GM19324 (cell line): Measurements from ENCODE around the gene TRMT112.
"Not testable (repeated sequence)": the region's sequence is repeated elsewhere in the genome, so short reads cannot be mapped to it uniquely, and the experiment has no call there.

Experiments
- ATAC-seq: cut with Tn5 transposase; IDR thresholded peaks from one replicate; pipeline ENCODE4 v1.9.1; 2021; ENCODE audit warnings: mild to moderate bottlenecking, moderate library complexity; ENCODE audit not compliant: unreplicated experiment, low FRiP score

TRMT112 gene

GRCh38 chr11:64314805-64315561, 2.4 kb downstream of the TRMT112 start:
- no peak for ATAC-seq

- ATAC-seq: no peak
These were observed 3.1 kb downstream of the TRMT112 start for GRCh38 chr11:64314146-64314804.

GRCh38 chr11:64313491-64314145, 3.7 kb downstream of the TRMT112 start:
- ATAC-seq: no peak

GRCh38 chr11:64312947-64313346, 4.4 kb downstream of the TRMT112 start:
- ATAC-seq: no peak

- ATAC-seq: not testable (repeated sequence)
These were observed 9.6 kb downstream of the TRMT112 start for GRCh38 chr11:64307795-64308194.

GRCh38 chr11:64306876-64307622, 10.3 kb downstream of the TRMT112 start:
- ATAC-seq: no peak

GRCh38 chr11:64306563-64306875, 10.8 kb downstream of the TRMT112 start:
- no peak for ATAC-seq

- ATAC-seq: peak; percentile 31
These were observed 11.4 kb downstream of the TRMT112 start for GRCh38 chr11:64305691-64306562.

GRCh38 chr11:64305075-64305690, 12.2 kb downstream of the TRMT112 start, which contains the start of gene ESRRA:
TSS of gene ESRRA (plus strand) at chr11:64305524. CDS start at chr11:64307180, 1,656 bp downstream.
- ATAC-seq: peak; percentile 84

GRCh38 chr11:64304316-64305072, 12.9 kb downstream of the TRMT112 start:
- ATAC-seq: peak; percentile 24

GRCh38 chr11:64304032-64304315, 13.4 kb downstream of the TRMT112 start:
- ATAC-seq: no peak

- no peak for ATAC-seq
These were observed 14.0 kb downstream of the TRMT112 start for GRCh38 chr11:64303109-64304031.

GRCh38 chr11:64299847-64300648, 17.3 kb downstream of the TRMT112 start, which contains the start of gene CATSPERZ:
TSS of gene CATSPERZ (plus strand) at chr11:64300358. CDS start at chr11:64300411, 53 bp downstream.
- no peak for ATAC-seq

- no peak for ATAC-seq
These were observed 18.2 kb downstream of the TRMT112 start for GRCh38 chr11:64298966-64299846.

- no peak for ATAC-seq
These were observed 19.5 kb downstream of the TRMT112 start for GRCh38 chr11:64297699-64298358.
